Esophagus (tissue), 2 donors: ENCODE data around the gene ZNF862. TPM values are rescaled to one million over a fixed set of nuclear protein-coding genes. Genes with fewer than 3 reads are reported as not detected.

Experiments
- H3K27ac ChIP-seq, 2 donors: one replicate each; pipeline ENCODE4 v1.5.1; 2013; ENCODE audit warnings: low read depth in 2 of 2, mild to moderate bottlenecking in 2 of 2, inconsistent platforms in 1 of 2, low read length in 1 of 2, moderate library complexity in 1 of 2
- H3K27me3 ChIP-seq, 2 donors: one replicate each; pipeline ENCODE4 v1.6.1; 2013; ENCODE audit warnings: low read length in 2 of 2, control low read depth in 1 of 2, mild to moderate bottlenecking in 1 of 2; ENCODE audit not compliant: insufficient read depth in 2 of 2, control insufficient read depth in 1 of 2
- H3K36me3 ChIP-seq, 2 donors: one replicate each; pipeline ENCODE4 v1.6.1; 2013; ENCODE audit warnings: low read length in 1 of 2; ENCODE audit not compliant: control insufficient read depth in 2 of 2, insufficient read depth in 2 of 2
- H3K4me1 ChIP-seq, 2 donors: one replicate each; pipeline ENCODE4 v1.6.1; 2013; ENCODE audit warnings: low read length in 1 of 2; ENCODE audit not compliant: control insufficient read depth in 2 of 2, insufficient read depth in 2 of 2
- H3K4me3 ChIP-seq, 2 donors: one replicate each; pipeline ENCODE4 v1.5.1; 2013; ENCODE audit warnings: low read length in 2 of 2, mild to moderate bottlenecking in 2 of 2, low read depth in 1 of 2, moderate library complexity in 1 of 2
- H3K9me3 ChIP-seq, 2 donors: one replicate each; pipeline ENCODE4 v1.6.1; 2013; ENCODE audit warnings: mild to moderate bottlenecking in 2 of 2, low read depth in 1 of 2, low read length in 1 of 2, moderate library complexity in 1 of 2; ENCODE audit not compliant: control insufficient read depth in 2 of 2, insufficient read depth in 1 of 2
- WGBS, 2 donors: extraction: QIAGEN DNeasy Blood & Tissue Kit; methylation state at CpG; one replicate each; pipeline ENCODE4 v1.1.7; 2013; 5-methylcytosine and 5-hydroxymethylcytosine counted together
- polyA plus RNA-seq, 2 donors: library from polyadenylated mRNA; stranded (reverse); fragments of 200-250 nt; gene quantifications; one replicate each; pipeline ENCODE4 v1.2.3, GENCODE V29; 2013
- donor health status: healthy with polysubstance abuse.
- donor health status: Bipolar disorder and iron deficiency.

The ZNF862 gene
- polyA plus RNA-seq, 2 donors, result 3.9 to 8.4 TPM

DNA sequence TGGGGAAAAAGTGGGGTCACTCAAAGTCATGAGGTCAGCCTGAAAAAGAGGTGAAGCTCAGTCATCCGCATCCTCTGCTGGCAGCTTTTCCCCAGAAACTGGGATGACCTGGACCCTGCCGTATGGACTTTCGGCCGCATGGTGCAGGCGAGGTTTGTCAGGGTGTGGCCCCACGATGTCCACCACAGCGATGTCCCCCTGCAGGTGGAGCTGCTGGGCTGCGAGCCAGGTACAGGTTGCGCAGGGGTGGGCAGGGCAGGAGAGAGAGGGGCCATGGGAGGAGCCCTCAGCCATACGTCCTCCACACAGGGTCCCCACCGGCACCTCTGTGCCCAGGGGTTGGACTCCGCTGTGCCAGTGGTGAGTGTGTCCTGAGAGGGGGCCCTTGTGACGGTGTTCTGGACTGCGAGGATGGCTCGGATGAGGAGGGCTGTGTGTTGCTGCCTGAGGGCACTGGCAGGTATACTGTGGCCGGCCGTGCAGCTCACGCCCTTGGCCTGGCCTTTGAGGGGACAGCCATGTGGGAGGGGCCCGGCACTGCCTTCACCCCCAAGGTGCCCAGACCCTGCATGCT is 41.8 kb upstream of the ZNF862 start:
- H3K27me3 ChIP-seq, result no peaks in the 10 kb centered on the region
- WGBS, 2 donors, result 85 to 89% methylated on average over 19 of the region's 19 CpGs
- no peak overlapping the region for H3K27ac ChIP-seq
- H3K36me3 ChIP-seq, result no peaks in the 10 kb centered on the region
- H3K9me3 ChIP-seq, result no peaks in the 10 kb centered on the region
- H3K4me1 ChIP-seq, result no peaks in the 10 kb centered on the region
- H3K4me3 ChIP-seq, result no peak overlapping the region

DNA sequence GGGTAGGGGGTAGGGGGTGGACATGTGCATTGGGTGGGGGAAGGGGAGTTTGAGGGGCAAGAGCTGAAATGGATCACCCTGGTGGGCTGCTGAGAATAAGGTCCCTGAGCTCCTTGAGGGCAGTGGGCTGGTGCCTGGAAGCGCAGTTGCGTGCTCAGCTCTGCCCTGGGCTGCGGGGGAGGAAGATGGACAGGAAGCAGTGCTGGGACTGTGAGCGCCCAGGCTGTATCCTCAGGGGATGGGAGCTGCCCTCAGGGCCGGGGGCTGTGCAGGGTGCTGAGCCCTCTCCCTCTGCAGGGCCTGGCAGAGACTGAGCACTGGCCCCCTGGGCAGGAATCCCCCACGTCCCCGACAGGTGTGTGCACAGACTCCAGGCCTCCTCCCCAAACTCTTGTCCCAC is 40.4 kb upstream of the ZNF862 start:
- Histone ChIP-seq H3K4me1 (no peaks in the 10 kb centered on the region), H3K4me3 (no peak overlapping the region), H3K27me3 (no peaks in the 10 kb centered on the region), H3K36me3 (no peaks in the 10 kb centered on the region), H3K27ac (no peak overlapping the region), H3K9me3 (no peaks in the 10 kb centered on the region)
- 79 to 80% methylated on average over 7 of the region's 7 CpGs for WGBS, 2 donors

DNA sequence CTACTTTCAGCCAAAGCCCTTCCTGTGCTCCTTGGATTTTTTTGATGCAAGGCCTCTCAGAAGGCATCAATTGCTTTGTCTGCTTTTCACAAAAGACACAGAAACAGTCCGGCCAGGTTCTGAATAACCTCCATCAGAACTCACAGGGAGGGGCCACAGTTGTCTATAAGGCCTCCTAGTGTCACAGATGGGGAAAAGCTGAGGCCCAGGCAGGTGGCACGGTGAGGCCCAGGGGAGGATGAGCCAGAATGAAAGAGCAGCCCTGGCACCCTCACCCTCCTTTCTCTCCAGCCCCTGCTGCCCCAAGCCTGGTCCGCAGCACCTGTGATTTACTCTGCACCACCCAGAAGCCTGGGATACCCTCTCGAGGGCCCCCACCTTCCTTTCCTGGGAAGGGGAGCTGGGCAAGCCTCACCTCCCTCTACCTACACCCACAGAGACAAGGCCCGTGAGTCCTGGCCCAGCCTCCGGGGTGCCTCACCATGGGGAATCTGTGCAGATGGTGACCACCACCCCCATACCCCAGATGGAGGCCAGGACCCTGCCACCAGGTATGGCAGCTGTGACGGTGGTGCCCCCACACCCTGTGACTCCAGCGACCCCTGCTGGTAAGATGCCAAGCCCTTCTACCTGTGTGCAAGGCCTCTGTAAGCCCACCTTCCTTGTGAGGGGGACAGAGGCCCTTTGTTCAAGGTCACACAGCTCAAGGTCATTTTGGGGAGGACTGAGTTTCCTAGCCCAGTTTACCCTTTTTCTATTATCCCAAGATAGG is 38.6 kb upstream of the ZNF862 start:
- Histone ChIP-seq H3K27ac (no peak overlapping the region), H3K4me1 (no peaks in the 10 kb centered on the region), H3K36me3 (no peaks in the 10 kb centered on the region), H3K27me3 (no peaks in the 10 kb centered on the region), H3K4me3 (no peak overlapping the region), H3K9me3 (no peaks in the 10 kb centered on the region)
- WGBS, 2 donors, result 63 to 67% methylated on average over 8 of the region's 8 CpGs

DNA sequence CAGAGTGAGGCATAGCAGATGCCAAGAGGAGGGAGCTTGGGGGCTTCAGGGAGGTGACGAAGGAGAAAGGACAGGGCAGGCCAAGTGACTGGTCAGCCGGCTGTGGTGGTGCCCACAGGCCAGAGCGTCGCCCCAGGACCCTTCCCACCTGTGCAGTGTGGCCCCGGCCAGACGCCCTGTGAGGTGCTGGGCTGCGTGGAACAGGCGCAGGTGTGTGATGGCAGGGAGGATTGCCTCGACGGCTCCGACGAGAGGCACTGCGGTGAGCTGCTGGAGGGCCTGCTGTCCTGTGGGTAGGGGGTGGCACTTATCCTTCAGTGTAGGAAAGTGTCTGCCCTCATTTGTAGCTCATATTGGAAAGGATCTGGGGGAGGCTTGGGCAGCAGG is 38.0 kb upstream of the ZNF862 start:
- no peaks in the 10 kb centered on the region for H3K27me3 ChIP-seq
- H3K4me1 ChIP-seq, result no peaks in the 10 kb centered on the region
- H3K9me3 ChIP-seq, result no peaks in the 10 kb centered on the region
- H3K27ac ChIP-seq, result no peak overlapping the region
- H3K4me3 ChIP-seq, result no peak overlapping the region
- no peaks in the 10 kb centered on the region for H3K36me3 ChIP-seq
- WGBS, 2 donors, result 91 to 95% methylated on average over 13 of the region's 13 CpGs

DNA sequence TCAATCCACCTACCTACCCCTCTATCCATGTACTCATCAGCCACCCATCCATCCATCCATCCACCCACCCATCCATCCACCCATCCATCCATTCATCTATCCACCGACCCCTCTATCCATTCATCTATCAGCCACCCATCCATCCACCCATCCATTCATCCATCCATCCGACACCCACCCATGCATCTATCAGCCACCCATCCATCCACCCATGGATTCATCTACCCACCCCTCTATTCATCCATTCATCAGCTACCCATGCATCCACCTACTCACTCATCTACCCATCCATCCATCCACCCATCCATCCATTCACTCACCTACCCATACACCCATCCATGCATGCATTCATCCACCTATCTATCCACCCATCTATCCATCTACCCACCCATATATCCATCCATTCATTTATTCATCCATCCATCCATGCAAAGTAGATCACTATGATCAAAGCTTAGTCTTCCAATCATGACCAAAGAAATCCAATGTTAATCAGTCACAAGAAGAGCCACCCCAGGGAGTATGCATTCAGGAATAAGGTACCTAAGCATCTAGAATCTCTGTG is 37.1 kb upstream of the ZNF862 start:
- H3K4me1 ChIP-seq, result no peaks in the 10 kb centered on the region
- 95 to 98% methylated on average over 2 of the region's 2 CpGs for WGBS, 2 donors
- no peaks in the 10 kb centered on the region for H3K36me3 ChIP-seq

DNA sequence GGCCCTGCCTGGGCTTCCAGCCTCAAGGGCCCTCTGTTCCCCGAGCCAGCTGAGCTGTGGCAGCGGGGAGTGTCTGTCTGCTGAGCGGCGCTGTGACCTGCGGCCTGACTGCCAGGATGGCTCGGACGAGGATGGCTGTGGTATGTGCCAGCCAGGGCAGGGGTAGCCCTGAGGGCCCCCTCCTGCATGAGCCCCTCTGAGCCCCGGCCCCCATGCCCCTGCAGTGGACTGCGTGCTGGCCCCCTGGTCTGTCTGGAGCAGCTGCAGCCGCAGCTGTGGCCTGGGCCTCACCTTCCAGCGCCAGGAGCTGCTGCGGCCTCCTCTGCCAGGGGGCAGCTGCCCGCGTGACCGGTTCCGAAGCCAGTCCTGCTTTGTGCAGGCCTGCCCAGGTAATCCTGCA is 36.4 kb upstream of the ZNF862 start:
- H3K27me3 ChIP-seq, result no peaks in the 10 kb centered on the region
- no peak overlapping the region for H3K27ac ChIP-seq
- WGBS, 2 donors, result 79 to 96% methylated on average over 13 to 16 of the region's 16 CpGs
- no peaks in the 10 kb centered on the region for H3K4me1 ChIP-seq
- H3K9me3 ChIP-seq, result no peaks in the 10 kb centered on the region
- H3K4me3 ChIP-seq, result no peak overlapping the region
- no peaks in the 10 kb centered on the region for H3K36me3 ChIP-seq

More for the DNA sequence above, 37.1 kb upstream of the ZNF862 start:
- Histone ChIP-seq H3K4me3 (no peak overlapping the region), H3K9me3 (no peaks in the 10 kb centered on the region), H3K27ac (no peak overlapping the region), H3K27me3 (no peaks in the 10 kb centered on the region)

DNA sequence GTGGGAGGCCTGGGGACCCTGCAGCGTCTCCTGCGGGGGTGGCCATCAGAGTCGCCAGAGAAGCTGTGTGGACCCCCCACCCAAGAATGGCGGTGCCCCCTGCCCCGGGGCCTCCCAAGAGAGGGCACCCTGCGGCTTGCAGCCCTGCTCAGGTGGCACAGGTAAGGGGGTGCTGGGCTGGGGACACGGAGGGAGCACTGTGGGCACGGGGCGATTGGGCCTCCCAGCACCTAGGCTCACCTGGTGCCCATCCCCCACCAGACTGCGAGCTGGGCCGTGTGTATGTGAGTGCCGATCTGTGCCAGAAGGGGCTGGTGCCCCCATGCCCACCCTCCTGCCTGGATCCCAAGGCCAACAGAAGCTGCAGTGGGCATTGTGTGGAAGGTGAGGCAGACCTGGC is 35.2 kb upstream of the ZNF862 start:
- Histone ChIP-seq H3K4me1 (no peaks in the 10 kb centered on the region), H3K27me3 (no peaks in the 10 kb centered on the region), H3K9me3 (no peaks in the 10 kb centered on the region), H3K36me3 (no peaks in the 10 kb centered on the region), H3K27ac (no peak overlapping the region), H3K4me3 (no peak overlapping the region)
- 89 to 93% methylated on average over 12 of the region's 12 CpGs for WGBS, 2 donors

DNA sequence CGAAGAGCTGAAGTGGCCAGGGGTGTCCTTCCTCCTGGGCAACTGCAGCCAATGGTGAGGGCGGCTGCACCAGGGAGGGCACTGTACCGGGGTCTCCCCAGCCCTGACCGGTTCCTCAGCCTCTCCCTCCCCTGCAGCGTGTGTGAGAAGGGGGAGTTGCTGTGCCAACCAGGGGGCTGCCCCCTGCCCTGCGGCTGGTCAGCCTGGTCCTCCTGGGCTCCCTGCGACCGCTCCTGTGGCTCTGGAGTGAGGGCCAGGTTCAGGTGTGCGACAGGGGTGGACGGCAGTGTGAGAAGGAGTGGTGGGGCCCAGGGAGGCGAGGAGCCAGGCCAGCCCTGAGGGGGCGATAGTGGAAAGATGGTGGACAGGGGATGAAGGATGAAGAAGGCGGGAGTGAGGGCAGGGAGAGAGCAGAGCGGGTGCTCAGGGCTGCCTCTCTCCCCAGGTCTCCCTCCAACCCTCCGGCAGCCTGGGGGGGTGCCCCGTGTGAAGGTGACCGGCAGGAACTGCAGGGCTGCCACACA is 34.6 kb upstream of the ZNF862 start:
- H3K27me3 ChIP-seq, result no peaks in the 10 kb centered on the region
- no peak overlapping the region for H3K27ac ChIP-seq
- no peaks in the 10 kb centered on the region for H3K4me1 ChIP-seq
- WGBS, 2 donors, result 75 to 83% methylated on average over 15 to 17 of the region's 17 CpGs
- H3K36me3 ChIP-seq, result no peaks in the 10 kb centered on the region
- no peak overlapping the region for H3K4me3 ChIP-seq
- no peaks in the 10 kb centered on the region for H3K9me3 ChIP-seq

DNA sequence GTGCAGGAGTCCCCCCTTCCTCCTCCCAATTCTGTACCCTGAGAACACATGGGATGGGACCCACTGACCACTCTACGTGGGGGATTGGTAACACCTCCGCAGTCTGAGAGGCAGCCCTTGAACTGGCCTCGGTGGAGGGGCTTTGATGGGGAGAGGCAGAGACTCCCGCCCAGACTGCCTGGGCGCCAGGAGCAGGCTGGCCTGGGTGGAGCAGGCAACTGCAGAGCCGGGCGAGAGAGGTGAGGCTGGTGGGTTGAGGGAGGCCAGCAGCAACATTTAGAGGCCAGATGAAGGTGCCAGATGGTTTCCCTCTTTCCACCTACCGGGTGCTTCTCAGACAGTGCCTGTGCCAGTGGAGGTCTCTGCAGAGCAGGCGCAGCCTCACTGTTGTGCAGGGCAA is 34.1 kb upstream of the ZNF862 start:
- Histone ChIP-seq H3K36me3 (no peaks in the 10 kb centered on the region), H3K9me3 (no peaks in the 10 kb centered on the region), H3K4me3 (no peak overlapping the region), H3K27ac (no peak overlapping the region), H3K27me3 (no peaks in the 10 kb centered on the region), H3K4me1 (no peaks in the 10 kb centered on the region)
- 72 to 81% methylated on average over 8 to 9 of the region's 9 CpGs for whole genome bisulfite sequencing, 2 donors
